Stimulated activated CD4-positive, alpha-beta T cell treated with anti-CD3 and anti-CD28 coated beads, Interleukin-4, amount 100 ng/mL, for 1 hour (primary cell): ENCODE data around the gene LRP2.

Source experiments
- DNase-seq: peaks from one replicate; pipeline ENCODE4 v3.0.0-alpha.2; 2020

Gene LRP2

DNA sequence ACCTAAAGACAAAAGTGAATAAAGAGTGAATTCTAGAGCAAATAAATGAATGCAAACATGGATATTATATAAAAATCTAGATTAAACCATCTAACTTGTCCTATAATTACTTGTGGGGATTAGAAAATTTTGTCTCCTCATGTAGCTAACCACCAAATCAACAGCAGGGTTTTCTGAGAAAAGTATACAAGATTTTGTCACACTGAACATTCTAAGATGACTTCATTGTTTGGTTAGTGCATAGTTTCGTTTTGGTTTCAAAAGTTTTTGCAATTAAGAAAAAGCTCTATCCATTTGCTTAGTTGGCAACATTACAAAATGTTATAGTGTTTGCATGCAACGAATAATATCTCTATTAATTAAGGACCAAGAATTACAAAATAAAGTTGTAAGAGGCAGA, 125.0 kb downstream of the LRP2 start:
- no peak for DNase-seq

DNA sequence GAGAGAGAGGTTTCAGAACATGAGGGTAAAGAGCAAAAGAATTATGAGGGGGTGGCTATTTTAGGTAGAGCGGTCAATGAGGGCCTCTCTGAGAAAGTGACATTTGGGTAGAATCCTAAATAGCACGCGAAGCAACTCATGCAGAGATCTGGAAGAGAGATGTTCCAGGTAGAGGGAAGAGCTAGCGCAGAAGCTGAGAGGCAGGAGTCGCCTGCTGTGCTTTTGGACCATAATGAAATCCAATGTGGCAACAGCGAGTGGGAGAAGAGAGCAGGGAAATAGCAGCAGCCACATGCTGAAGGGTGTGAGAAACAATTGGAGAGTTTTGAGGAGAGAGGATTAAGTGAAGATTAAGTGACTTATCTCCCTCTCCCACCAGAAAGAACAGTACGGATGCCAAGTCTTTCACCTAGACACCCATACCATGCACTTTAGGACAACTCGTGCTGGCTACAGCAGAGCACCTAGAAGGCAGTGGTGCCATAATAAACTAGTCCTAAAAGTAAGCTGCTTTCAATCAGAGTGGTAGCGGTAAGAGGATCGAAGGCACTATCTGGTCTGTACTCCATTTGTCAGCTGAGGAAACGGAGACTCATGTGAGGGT, 129.7 kb downstream of the LRP2 start:
- no peak for DNase-seq

DNA sequence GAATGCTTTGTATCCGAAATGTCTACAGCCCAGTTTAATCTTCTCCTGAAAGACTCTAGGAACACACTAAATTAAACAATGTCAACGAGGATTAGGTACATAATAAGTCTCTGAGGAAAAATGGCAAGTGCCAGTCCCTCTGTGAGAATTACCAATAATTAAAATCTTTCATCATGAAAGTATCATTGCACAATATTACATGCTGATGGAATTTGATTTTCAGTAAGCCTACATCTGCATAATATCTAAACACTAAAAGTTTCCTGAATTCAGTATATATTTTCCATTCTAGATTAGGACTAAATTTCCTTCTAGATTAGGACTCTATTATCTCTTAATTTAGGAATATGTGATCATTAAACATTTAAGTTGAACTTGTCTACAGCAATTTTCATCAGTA, 132.1 kb downstream of the LRP2 start:
- no peak for DNase-seq

DNA sequence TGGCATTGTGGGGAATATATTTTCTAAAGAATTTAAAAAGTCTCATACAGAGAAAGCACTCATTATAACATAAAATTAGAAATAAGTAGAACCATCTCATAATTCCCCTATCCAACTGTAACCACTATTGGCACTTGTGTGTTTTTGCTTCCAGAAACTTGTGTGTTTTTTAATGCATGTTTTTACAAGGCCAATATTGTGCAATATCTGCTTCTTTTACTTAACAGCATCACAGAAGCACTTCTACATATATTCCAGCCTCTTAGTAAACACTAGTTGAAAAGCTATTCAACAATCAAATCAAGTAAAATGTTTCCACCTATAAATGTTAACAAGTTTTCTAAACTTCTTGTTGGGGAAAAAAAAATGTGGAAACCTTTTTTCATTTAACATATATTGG, 132.7 kb downstream of the LRP2 start:
- no peak for DNase-seq

DNA sequence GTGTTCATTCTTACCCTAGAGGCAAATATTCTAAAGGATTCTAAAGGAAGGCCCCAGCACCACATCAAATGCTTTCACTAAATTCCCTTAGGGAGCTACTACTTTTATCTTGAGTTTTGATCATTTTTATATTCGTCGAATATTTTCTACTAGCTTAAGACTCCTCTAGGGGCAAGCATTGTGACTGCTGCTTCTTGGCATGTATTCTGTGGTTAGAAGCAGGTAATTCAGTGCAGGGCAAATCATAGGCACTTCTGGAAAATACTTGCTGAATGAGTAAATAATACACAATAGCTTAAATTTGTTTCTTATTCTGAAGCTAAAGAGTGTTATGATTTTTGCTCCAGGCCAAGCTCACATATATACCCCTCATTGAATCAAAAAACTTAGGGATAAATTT, 136.4 kb downstream of the LRP2 start:
- DNase-seq: no peak

DNA sequence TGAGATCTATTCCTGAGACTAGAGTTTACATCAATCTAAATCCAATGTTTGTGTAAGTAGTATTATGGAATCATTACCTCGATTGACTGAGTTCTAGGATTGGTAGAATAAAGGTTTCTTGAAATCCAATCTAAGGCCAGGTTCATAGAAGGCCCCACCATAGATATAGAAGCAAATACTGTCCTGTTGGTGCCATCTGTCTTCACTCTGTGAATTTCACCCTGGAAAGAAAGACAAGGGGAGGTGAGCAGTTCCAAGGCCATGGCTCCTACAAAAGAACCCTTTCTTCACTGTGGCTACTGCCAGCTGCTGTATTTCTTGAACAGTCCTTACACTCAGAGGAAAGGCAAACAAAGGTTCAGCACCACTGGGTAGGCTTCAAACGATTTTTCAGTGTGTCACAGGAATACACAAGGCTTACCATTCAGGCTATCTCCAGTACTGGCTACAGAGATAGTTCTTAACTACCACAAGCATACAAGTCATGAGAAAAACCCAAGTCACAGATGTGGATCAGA, 137.0 kb downstream of the LRP2 start:
- DNase-seq: no peak

DNA sequence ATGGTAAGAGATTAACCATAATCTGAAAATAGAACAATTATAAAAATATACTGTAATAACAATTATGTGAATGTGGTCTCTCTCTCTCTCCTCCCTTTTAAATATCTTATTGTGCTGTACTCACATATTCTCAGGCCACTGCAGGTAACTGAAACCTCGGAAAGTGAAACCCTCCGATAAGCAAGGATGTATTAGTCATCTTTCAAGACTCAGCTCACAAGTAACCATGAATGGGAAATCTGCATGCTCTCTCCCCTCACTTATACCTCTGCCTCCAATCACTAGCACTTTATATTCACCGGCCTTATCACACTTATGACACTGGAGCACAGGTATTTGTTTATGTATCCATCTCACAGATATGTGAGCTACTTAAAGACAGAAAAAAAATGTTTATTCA, 139.7 kb downstream of the LRP2 start:
- DNase-seq: no peak

DNA sequence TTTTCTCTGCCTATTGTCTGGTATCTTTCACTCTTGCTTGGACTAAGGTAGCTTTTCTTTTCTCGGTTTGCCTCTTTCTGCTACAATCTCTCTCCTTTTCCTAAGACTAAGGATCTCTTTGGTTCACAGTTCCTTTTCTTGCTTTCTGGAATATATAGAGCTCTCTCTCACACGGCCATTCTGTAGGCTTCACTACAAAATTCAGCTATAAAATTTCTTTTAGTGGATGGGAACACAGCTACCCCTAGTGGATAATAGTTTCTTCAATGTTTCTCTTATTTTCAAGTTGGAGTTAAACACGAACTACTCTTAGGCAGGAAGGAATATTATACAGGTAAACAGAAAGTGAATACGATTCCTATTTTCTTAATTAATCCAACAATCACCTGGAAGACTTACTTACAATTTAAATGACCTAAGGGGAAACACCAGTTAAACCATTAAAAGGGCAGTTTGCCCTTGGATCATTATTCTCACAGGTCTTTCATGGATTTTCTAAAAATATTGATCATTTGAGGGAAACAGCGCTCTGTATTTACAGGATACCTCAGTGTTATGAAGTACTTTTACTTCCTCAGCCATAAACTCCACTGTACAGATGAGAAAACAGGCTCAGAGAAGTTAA, 140.5 kb downstream of the LRP2 start:
- no peak for DNase-seq

DNA sequence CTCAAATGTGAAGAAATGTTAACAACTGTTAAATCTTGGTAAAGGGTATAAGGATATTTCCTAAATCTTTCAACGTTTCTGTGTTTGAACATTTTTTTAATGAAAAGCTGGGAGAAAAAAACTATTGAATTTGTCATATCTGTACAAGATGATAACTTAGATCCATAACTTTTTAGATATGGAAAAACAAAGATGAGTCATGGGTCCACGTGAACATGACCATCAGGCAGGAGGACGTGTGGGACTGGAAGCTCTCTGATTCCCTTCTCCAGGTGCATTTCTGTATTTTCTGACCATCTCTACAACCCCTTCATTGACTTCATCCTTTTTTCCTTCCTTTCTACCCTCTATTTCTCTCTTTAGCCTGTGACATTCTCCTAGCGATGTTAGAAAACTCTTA, 151.4 kb downstream of the LRP2 start:
- DNase-seq: no peak

DNA sequence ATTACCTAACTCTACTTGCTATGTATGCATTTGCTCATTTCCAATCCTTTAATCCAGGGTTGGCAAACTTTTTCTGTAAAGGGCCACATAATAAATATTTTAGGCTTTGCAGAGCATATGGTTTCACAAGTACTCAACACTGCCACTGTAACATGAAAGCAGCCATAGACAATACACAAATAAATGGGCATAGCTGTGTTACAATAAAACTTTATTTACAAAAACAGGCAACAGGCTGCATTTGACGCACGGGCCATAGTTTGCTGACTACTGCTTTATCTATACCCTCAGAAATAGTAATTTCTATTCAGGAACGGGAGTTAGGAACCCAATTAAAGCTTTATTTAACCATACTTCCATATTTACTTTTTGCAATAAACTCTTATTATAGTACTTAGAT, 154.3 kb downstream of the LRP2 start:
- no peak for DNase-seq

DNA sequence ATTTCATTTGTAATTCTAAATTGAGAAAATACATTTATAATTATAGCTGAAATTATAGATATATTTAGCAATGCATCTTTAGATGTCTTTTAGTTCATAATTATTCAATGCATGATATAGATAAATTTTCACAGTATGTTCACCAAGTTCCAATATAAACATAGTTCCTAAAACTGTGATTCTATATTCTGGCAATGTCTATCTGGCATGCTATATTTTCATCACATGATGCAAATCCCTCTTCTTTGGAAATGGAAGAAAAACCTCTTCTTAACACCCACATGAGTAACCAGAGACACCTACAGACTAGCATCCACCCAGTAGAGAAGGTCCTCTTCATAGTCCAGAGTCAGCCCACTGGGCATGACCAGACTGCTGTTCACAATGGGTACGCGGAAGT, 157.2 kb downstream of the LRP2 start:
- no peak for DNase-seq

DNA sequence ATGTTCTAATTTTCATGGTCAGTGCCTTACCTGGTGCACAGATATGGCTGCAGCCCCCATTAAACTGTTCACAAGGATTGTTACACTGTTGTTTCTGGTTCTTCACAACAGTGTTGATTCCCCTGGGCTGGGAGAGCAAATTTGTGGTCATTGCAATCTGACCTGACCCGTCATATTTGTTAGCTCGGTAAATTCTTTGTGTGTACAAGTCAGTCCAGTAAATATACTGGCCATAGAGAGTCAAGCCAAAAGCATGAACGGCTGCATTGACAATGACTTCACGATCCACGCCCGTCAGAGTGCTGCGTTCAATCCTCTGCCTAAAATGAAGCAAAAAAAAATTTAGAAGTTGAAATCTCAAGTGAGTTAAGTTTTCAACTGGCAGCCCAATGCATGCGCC, 158.4 kb downstream of the LRP2 start:
- DNase-seq: no peak

DNA sequence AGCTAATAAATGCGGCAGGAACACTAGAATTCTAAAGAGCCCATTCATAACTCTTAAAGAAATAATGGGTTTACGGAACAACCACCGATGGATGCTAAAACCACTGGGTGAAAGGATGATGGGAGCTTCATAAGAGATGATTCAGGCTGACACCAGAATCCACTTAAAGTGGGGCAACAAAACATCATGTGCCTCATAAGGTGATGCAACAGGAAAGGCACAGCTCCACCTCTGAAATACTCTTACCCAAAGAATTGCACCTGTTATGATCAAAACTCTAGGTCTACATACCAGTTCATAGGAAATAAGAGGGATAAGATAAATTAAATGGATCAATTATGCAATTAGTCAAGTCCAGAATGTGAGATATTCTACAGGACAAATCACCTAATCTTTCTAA, 161.6 kb downstream of the LRP2 start:
- DNase-seq: no peak

DNA sequence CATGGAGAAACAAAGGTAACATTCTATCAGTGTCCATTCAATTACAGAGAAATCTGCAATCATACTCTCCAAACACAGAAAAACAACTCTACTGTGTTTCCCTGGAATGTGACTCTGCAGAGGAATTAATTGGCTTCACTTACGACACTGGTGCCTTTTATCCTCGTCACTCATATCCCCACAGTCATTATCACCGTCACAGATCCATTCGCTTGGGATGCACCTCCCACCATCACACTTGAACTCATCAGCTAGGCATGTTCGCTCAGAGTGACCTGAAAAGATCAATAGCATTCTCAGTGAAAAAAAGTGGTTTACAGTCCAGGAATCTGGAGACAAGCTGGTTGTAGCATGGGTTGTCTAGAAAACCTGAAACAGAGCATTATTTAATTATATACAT, 168.7 kb downstream of the LRP2 start:
- no peak for DNase-seq

DNA sequence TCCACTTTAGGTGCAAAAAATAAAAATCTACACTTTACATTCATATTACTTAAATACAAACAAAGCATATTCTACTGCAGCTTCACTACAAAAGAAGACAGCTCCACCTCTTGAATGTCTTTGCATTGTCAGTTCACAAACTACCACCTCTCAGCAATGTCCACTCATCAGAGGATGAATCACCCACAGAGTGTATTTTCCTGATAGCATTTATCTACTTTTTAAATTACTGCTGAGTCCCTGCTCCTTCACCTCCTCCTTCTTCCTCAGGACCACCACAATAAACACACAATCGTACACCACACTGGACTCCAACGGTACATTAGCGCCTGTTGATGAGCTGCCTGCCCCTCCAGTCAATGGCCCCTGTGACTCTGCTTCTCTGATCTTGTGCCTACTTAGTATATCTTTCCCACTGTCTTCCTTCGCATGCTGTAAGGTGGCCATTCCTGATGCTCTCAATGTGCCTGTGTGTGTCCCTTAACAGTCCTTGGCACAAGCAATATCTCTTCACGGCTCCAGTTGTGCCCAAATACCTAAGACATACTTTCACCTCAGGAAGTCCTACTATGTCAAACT, 172.0 kb downstream of the LRP2 start:
- DNase-seq: no peak

DNA sequence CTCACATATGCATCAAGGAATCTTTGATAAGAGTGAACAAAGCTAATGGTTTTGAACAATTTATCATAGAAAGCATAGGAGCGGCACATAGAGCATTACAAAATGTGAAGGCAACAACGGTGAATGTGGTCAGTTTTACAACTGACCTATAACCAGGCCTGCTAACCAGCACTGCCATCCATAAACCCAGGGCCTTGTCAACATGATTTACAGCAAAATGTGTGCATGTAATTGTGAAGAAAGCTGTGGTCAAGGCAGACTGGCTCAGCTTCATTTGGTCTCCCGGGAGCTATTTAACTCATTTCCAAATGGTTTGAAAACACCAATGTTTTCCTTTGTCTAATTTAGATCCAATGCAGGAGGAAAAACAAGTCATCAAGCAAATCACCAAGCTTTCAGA, 173.2 kb downstream of the LRP2 start:
- no peak for DNase-seq

DNA sequence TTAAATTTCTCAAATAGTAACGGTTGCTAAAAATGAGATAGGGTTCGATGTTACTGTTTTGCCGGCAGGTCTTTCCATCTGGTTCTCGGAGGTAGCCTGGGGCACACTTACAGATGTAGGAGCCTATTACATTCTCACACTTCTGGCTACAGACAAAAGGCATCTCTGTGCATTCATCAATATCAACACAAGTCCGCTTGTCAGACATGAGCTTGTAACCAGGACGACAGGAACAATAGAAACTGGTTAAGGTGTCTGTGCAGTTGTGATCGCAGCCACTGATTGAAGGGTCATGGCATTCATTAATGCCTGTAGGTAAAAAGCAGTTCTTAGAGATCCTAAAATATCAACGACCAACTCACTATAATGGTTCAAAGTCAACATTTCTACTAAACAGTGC, 176.6 kb downstream of the LRP2 start:
- no peak for DNase-seq

DNA sequence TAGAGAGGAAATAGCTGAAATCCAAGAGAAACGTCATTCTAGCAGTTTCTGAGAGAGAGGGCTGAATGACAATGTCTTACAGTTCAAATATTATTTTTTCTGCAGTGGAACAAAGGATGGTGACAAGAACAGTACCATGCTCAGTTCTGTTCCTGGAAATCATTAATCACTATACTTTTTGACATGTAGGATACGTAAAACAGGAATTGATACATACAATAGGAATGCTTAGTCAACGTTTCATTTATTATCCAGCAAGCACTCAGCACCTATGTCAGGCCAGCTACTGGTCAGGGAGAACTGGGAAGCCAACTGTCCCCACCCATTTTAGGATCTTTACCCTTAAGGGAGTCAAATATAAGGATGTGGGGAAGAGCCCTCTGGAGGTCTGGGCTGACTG, 178.3 kb downstream of the LRP2 start:
- DNase-seq: no peak

DNA sequence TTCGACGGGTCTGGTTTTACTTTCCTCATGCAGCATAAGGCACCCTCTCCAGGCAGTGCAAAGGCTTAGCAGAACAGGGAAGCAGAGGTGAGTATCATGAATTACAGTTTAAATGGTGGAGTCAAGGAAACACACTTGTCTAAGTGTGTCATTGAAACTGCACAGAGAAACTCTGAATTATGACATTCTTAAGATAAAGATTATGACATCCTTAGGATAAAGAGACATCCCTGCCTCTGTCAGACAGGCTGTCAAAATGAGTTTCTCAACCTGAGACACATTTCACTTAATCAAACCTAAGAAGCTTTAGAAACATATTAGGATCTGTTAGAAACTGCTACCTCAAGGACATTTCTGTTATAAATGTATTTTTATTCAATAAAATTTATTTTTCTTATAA, 179.8 kb downstream of the LRP2 start:
- DNase-seq: no peak

DNA sequence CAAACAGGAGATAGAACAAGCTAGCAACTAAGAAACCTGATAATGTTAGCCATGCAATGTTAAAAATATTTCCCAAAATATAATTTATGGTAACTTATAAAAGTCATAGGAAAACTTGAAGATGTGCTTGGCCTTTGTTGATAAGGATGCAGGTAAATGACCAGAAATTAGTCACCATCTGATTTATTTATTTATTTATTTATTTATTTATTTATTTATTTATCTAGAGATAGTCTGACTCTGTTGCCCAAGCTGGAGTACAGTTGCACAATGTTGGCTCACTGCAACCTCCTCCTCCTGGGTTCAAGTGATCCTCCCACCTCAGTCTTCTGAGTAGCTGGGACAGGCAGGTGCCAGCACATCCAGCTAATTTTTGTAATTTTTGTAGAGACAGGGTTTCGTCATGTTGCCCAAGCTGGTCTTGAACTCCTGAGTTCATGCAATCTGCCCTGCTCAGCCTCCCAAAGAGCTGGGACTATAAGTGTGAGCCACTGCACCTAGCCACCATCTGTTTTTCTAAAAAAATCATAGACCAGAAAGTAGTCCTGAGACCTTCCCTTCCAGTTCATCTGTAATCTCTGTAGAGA, 183.4 kb downstream of the LRP2 start:
- no peak for DNase-seq

DNA sequence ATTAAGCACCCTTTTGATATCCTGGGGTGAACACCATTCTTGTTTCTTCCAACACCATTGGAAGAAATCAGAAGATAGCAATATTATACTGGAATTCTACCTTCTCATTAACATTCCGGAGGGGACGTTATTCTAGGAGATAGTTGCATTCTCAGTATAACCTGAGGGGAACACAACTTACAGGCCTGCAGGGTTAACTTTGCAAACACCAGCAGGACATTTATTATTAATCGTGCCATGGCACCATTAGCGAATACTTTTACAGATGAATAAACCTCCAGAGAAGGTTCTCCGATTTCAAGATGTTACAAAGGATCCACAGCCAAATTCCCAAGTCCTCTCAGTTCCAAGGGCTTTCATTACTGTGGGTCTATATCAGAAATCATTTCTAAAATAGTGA, 184.0 kb downstream of the LRP2 start:
- no peak for DNase-seq

DNA sequence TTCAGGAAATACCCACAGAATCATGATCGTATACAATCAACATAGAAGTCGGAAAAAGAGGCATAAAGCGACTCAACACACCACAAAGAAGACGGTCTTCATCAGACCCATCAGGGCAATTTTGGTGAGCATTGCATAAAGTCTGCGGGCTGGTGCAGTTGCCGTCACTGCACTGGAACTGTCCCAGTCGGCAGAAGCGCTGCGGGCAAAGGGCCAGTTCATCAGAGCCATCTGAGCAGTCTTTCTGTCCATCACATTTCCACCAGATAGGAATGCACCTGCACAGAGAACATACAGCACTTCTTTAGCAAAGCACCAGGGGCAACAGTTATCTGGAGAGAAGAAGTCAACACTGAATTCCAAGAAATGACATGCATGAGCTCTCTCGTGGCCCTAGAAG, 187.2 kb downstream of the LRP2 start:
- no peak for DNase-seq

DNA sequence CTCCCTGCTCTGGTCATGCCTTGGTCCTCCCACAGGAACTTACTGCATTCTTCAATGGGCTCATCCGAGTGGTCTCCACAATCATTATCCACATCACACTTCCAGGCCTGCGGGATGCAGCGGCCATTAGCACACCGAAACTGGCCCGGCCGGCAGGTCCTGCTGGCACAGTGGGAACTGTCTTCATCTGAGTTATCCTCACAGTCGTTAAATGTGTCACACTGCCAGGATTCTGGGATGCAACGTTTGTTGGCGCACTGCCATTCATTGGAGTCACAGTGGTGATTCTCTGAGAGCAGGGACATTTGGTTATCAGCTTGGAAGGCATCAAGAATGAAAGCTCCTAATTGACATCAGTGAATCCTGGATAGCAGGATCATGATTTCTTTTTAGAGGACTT, 188.5 kb downstream of the LRP2 start:
- DNase-seq: no peak

DNA sequence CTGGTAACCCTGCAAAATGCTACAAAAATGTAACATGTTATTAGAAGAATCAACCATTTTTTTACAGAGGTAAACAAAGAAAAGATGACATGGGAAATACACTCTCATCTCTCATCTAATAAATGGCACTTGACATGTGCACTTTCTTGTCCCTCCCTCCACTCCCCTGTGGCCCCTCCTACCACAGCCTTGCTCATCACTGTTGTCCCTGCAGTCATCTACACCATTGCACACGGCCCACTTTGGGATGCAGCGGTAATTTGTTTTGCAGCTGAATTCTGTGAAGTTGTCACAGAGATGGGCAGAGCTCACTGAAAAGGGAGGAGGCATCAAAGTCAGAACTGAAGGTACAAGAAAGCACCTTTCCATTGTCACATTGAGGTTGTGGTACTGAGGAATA, 189.4 kb downstream of the LRP2 start:
- DNase-seq: no peak
